Activated CD4-positive, alpha-beta T cell treated with anti-CD3 and anti-CD28 coated beads, Interleukin-2, amount 50 U/mL, for 1 hour (primary cell): Measurements from ENCODE around the gene ZNF668.

ENCODE experiments used
- DNase-seq: peaks from one replicate; pipeline ENCODE4 v3.0.0-alpha.2; 2020

The ZNF668 gene

DNA sequence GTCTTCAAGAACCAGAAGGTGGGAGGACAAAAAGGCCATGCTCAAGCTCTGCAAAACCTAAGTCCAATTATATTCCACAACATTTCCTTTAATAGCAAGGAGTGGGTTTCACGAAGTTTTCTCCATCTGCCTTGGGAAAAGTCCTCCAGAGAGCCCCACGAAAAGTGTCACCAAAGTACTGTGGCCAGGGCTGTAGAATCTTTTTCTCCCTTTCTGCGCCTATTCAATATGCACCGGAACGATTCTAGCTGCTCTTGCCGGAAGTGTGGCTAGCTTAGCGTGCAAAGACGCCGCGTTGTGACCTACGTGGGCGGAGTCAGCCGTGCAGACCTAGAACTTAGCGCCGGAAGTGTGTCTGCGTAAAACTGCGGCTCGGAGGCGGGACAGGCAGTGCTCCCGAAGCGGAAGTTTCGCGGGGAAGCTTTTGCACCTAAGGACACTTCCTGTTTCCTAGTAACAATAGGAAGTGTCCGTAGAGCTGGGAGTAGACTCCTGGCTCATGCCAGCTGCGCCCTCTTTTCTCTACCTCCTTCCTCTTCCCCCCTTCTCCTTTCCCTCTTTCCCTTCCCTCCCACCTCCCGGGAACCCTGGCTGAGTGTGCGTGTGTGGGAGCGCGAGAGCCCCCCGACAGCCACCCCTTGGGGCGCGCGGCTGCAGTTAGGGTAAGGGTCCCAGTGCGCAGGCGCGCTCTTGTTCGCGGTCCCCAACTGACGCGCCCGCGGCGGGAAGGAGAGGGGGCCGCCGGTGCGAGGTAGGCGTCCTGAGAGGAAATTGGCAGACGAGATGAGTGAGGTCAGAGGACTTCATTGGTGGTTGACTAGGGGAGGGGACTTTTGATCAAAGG, at the start of gene ZNF668, which contains the start of gene ZNF646:
TSS of gene ZNF668 (minus strand) at position 271 of the 844 bp plus-strand sequence. CDS start 9,781 bp downstream, outside the sequence.
TSS of gene ZNF646 (plus strand) at position 453 of the 844 bp plus-strand sequence. CDS start 1,903 bp downstream, outside the sequence.
- peak; percentile 97 for DNase-seq

- no peak for DNase-seq
These were observed 46.1 kb upstream of the ZNF668 start for GRCh38 chr16:31120129-31120528.

DNA sequence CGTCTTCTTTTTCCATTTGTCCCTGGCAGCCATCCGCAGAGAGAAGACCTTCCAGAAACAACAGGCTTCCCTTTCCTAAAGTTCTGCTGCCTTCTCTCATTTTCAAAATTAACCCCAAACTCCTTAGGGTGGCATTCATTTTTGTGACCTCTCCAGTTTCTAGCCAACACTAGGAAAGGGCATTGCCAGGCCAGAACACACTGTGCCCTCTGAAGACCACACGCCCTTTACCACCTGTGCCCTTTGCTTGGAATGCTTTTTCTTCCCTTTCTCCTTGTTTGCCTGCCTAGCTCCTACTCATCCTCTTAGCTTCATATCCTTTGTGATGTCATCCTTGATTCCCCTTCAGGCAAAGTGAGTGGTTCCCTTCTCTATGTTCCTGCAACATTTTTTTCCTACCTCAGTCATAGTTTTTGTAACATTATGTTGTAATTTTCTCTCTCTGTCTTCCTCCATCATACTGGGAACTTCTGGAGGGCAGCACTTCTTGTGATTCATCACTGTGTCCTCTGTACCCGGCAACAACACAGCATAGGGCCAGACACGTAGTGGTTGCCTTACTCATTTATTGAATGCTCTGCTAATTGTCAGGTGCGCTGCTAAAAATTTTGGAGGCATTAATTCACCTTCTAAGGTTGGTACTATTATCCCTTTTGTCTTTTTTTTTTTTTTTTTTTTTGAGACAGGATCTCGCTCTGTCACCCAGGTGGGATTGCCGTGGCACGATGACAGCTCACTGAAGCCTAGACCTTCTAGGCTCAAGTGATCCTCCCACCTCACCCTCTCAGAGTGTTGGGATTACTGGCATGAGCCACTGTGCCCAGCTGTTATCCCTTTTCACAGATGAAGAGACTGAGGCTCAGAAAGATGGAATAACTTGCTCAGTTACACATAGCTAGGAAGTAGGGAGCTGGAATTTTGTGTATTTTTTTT, 44.4 kb upstream of the ZNF668 start:
- DNase-seq, result no peak

GRCh38 chr16:31117384-31118222, 43.6 kb upstream of the ZNF668 start, which contains the start of gene KAT8:
Gene KAT8, plus strand, starts transcription at chr16:31117664. Its CDS starts 18 bp downstream, at chr16:31117682.
- peak; percentile 96 for DNase-seq

GRCh38 chr16:31114468-31114867, 40.4 kb upstream of the ZNF668 start:
- DNase-seq, result no peak

DNA sequence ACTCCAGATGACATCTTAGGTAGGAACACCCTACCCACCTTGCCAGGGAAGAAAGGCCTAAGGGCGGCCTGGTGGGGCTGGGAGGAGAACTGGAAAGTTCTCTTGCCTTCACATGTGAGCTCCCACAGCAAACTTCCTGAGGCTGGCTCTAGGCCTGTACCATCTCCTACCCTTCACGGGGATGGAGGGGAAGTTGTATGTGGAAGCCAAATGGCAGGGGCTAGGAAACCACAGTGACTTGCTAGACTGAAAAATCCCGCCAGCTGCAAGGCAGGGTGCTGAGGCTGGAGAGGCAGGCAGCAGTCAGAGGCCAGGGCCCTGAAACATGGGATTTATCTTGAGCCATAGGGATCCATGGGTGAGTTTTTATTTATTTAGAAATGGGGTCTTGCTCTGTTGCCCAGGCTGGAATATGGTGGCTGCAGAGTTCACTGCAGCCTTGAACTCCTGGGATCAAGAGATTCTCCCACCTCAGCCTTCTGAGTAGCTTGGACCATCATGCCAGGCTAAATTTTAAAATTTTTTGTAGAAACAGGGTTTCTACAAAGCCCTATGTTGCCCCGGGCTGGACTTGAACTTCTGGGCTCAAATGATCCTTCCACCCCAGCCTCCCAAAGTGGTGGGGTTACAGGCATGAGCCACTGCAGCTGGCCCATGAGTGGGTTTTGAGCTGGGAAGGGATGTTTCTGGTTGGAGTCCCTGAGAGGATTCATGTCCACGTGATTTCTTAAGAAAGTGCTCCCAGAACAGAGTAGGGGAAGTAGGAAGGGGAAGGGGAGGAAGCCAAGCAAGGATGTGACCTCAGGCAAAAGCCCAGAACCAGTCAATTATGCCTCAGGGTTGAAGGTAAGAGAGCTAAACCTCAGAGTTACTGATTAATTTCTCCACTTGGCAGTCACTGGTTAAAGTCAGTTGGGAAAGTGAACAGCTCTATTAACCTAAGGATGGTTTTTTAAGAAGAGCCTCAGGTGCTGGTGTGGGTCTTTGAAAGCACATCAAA, 39.4 kb upstream of the ZNF668 start:
- DNase-seq, result no peak

DNA sequence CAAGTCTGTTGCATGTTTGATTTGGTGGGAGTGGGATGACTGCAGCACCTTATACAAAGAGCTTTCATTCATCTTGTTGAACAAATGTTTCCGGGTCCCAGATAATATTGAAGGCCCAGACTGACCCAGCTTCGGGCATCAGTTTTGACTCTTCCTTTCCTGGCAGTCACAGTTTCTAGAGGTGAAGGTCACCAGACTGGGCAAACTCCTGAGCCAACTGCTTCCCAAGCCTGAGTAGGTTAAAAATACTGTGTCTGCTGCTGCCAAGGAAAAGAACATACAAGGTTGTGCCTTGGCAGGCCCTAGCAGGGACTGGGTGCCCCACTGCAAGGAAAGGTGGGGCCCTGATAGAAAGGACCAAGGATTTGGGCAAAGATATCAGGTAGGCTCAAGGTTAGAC, 38.7 kb upstream of the ZNF668 start:
- no peak for DNase-seq

DNA sequence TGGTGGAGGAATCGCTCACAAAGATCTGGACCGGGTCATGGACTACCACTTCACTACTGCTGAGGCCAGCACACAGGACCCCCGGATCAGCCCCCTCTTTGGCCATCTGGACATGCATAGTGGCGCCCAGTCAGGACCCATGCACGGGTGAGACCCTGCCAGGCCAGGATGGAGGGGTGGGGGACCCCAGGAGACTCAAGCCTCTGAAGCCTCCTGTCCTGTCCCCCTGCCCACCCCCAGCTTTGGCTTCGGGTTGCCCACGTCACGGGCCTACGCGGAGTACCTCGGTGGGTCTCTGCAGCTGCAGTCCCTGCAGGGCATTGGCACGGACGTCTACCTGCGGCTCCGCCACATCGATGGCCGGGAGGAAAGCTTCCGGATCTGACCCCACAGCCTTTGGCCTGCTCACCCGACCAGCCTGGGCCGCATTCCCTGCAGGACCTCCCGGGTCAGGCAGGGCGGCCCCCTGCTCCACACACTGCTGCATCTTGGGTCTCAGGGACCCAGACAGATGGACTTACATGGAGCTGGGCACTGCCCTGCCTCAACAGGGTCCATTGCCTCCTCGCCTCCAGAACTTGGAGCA, 37.9 kb upstream of the ZNF668 start:
- DNase-seq, result no peak

DNA sequence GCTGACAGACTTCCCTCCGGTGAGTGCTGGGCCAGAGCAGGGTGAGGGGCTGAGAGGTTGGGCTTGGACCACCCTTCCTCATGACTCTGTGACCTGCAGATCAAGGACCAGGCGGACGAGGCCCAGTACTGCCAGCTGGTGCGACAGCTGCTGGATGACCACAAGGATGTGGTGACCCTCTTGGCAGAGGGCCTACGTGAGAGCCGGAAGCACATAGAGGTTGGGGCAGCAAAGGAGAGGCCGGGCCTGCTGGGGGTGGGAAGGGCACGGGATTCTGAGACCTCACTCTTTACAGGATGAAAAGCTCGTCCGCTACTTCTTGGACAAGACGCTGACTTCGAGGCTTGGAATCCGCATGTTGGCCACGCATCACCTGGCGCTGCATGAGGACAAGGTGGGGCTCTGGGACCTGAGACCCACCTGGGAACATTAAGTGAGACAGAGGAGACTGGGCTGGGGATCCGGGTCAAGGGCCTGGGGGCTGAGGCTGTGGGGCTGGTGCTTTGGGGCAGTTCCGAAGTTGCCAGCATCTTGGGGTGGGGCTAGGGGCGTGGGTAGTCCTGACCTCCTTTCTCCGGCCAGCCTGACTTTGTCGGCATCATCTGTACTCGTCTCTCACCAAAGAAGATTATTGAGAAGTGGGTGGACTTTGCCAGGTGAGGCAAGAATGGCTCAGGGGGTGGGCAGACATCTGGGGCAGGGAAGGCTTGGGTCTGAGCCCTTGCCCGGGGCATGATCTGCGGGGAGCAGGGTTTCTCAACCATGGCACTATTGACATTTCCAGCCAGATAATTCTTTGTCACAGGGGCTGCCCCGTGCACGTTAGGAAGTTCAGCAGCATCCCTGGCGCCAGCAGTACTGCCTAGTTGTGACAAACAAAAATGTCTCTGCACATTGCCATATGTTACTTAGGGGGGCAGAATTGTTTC, 36.3 kb upstream of the ZNF668 start:
- no peak for DNase-seq

DNA sequence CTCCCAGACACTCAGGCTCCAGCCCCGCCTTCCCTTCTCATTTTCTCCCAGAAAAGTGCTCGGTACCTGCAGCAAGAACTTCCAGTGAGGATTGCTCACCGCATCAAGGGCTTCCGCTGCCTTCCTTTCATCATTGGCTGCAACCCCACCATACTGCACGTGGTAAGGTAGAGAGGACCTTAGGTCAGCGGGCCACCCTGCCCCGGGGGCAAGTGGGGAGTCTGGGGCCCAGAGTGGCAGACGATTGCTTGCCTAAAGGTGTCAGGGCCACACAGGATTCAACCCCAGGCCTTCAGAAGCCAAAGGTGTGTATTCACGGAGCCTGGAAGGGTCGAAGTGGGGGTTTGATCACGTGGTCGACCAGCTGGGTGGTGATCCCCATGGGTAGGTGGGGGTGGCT, 35.6 kb upstream of the ZNF668 start:
- no peak for DNase-seq

GRCh38 chr16:31108794-31109558, 34.9 kb upstream of the ZNF668 start:
- DNase-seq, result no peak

DNA sequence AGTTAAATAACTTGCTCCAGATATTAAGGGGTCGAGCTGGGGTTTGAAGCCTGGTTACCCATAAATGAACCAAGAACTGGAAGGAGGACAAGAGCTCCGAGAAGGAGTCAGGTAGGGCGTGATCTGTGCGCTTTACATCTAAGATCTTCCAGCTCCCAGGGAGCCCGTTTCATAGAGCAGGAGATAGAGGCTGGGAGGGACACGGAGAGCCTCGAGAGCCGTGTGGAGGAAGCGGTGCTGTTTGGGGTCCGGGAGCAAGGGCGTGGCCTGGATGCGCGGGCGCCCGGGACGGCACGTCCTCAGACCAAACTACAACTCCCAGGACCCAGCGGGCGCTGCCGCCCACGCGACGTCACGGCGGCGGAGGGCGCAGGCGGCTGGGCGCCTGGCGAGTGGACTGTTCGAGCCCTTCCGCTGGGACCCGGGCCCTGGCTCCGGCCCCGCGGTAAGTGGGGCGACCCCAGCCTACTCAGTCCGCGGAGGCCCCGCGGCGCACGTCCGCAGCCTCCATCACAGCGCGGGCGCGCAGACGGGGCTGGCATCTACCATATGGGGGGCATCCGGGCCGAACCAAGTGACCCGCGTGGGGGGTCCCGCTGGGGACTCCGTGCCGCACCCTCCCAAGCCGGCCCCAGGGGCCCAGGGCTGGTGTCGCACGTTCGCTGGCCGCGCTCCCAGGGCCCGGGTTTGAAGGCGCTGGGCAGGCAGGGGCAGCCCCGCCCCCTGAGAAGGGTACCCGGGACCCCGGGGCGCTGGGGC, 34.2 kb upstream of the ZNF668 start, which contains the start of gene BCKDK:
TSS of gene BCKDK (plus strand) at position 352 of the 759 bp plus-strand sequence. CDS start 838 bp downstream, outside the sequence.
- peak; percentile 46 for DNase-seq

GRCh38 chr16:31107465-31107867, 33.4 kb upstream of the ZNF668 start:
- no peak for DNase-seq

DNA sequence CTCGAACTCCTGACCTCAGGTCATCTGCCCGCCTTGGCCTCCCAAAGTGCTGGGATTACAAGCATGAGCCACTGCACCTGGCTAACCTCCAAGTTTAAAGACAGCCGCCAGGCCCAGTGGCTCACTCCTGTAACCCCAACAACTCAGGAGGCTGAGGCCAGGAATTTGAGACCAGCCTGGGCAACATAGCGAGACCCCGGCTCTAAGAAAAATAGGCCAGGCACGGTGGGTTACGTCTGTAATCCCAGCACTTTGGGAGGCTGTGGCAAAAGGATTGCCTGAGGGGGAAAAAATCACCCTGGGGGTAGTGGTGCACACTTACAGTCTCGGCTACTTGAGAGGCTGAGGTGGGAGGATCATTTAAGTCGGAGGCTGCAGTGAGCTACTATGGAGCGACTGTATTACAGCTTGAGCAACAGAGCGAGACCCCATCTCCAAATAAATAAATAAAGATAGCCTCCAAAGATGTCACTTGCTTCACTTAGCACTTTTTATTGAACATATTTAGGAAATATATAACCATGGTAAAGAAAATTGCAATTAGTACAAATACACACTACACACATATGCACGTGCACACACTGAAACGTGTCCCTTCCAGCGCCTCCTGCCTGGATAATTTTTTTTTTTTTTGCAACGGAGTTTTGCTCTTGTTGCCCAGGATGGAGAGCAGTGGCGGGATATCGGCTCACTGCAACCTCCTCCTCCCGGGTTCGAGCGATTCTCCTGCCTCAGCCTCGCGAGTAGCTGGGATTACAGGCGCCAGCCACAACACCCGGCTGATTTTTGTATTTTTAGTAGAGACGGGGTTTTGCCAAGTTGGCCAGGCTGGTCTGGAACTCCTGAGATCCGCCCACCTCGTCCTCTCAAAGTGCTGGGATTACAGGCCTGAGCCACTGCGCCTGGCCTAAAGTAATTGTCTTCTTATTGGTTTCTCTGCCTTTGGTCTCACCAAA, 32.7 kb upstream of the ZNF668 start:
- no peak for DNase-seq

DNA sequence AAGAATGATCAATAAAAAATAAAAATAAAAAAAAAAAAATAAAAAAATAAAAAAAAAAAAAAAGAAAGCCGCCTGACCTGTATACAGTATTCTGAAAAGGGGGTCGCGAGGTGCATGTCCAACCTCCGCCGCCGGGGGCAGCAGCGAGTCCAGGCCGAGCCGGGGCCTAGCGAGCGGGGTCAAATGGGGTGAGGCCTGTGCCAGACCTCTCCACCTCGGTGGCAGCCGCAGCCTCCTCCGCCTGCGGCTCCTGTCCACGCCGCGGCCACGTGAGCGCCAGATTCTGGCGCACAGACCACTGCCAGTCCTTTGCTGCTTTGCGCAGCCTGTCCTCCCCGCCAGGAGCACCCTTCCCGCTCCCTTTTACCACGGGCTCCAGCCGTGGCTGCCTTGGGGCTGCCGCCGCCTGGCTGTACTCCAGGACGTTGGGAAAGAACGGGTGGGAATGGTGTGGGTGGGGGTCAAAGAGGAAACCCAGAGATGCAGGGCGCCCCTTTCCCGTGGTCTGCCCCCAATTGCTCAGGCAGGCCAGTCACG, 31.7 kb upstream of the ZNF668 start:
- peak; percentile 76 for DNase-seq
